Breast epithelium (tissue), 3 donors: Measurements from ENCODE around the gene UGT3A1.

Source experiments
- CTCF ChIP-seq, 3 donors: fragments of 450-650 bp; IDR thresholded peaks; one replicate each; pipeline ENCODE4 v1.5.1; 2016 to 2017; ENCODE audit warnings: antibody characterized with exemption in 3 of 3, mild to moderate bottlenecking in 3 of 3, moderate library complexity in 3 of 3
- POLR2A ChIP-seq: fragments of 450-650 bp; IDR thresholded peaks from one replicate; pipeline ENCODE4 v1.6.1; 2016; ENCODE audit warnings: antibody characterized with exemption, mild to moderate bottlenecking, moderate library complexity
- POLR2AphosphoS5 ChIP-seq, 3 donors: sonication (generic); formaldehyde crosslinking; IDR thresholded peaks; one replicate each; pipeline ENCODE4 v1.6.1; 2017; ENCODE audit warnings: antibody characterized with exemption in 3 of 3

GRCh38 chr5:35920890-35921289 is 70.3 kb downstream of the UGT3A1 start:
- TF ChIP-seq CTCF (IDR thresholded peaks at IDR 0.05), result no peak
- no peak for TF ChIP-seq POLR2A
- no peak for TF ChIP-seq POLR2AphosphoS5 (IDR thresholded peaks at IDR 0.05)
